Measurements from ENCODE around the gene SPAG9.

Gene SPAG9, protein sequence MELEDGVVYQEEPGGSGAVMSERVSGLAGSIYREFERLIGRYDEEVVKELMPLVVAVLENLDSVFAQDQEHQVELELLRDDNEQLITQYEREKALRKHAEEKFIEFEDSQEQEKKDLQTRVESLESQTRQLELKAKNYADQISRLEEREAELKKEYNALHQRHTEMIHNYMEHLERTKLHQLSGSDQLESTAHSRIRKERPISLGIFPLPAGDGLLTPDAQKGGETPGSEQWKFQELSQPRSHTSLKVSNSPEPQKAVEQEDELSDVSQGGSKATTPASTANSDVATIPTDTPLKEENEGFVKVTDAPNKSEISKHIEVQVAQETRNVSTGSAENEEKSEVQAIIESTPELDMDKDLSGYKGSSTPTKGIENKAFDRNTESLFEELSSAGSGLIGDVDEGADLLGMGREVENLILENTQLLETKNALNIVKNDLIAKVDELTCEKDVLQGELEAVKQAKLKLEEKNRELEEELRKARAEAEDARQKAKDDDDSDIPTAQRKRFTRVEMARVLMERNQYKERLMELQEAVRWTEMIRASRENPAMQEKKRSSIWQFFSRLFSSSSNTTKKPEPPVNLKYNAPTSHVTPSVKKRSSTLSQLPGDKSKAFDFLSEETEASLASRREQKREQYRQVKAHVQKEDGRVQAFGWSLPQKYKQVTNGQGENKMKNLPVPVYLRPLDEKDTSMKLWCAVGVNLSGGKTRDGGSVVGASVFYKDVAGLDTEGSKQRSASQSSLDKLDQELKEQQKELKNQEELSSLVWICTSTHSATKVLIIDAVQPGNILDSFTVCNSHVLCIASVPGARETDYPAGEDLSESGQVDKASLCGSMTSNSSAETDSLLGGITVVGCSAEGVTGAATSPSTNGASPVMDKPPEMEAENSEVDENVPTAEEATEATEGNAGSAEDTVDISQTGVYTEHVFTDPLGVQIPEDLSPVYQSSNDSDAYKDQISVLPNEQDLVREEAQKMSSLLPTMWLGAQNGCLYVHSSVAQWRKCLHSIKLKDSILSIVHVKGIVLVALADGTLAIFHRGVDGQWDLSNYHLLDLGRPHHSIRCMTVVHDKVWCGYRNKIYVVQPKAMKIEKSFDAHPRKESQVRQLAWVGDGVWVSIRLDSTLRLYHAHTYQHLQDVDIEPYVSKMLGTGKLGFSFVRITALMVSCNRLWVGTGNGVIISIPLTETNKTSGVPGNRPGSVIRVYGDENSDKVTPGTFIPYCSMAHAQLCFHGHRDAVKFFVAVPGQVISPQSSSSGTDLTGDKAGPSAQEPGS (N-terminal part only)

DNA sequence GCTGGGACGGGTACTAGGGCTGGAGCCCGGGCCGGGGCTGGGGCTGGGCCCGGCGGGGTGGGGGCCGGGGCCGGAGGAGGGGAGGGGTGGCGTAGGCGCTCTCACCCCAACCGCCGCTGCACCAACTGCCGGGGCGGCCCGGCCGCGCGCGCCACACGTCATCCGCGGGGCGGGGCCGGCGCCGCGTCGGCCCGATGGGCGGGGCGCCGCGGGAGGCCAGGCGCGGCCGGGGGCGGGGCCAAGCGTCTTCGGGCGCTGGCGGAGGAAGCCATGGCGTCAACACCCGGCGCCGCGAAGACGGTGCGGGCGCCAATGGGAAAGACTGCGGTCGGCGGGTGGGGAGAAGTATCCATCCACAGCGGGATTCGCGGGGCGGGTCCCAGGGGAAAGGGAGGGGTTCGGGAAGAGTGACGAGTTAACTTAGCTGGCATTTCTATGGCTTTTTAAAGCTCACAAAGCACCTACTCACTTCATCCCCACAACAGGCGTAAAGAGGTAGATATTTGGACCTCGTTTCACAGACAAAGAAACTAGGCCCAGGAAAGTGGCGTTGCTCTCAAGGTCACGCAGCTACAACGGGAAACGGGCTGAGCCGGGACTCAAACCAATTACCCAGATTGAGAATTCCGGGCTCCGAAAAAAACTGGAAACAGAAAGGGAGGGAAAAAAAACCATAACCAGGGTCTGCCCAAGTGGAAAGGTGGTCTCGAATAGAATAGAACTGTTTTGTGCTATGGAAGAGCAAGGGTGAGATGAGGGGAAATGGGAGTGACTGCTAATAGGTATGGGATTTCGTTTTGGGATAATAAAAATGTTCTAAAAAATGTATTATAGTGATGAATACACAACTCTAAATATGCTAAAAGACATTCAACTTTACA lies at the start of gene SPAG9:
Gene SPAG9 (minus strand): TSS at position 130 of the 881 bp plus-strand sequence. CDS start 212 bp downstream, outside the sequence.
- DNase-seq = peak; percentile 92

DNA sequence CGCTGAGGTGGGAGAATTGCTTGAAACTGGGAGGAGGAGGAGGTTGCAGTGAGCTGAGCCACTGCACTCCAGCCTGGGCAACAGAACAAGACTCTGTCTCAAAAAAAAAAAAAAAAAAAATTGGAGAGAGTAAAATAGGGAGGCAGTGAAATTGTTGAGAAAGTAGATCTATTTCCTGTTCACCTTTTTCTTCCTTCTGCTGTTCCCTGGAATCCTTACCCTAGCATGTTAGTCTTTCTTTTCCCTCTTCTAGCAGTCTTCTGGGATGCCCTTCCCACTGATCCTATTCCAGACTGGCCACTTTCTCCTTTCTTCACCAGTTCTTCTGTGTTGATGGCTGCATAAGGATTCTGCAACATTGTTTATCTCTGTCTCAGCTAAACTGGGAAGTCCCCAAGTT lies 48.7 kb upstream of the SPAG9 start:
- no peak for DNase-seq

DNA sequence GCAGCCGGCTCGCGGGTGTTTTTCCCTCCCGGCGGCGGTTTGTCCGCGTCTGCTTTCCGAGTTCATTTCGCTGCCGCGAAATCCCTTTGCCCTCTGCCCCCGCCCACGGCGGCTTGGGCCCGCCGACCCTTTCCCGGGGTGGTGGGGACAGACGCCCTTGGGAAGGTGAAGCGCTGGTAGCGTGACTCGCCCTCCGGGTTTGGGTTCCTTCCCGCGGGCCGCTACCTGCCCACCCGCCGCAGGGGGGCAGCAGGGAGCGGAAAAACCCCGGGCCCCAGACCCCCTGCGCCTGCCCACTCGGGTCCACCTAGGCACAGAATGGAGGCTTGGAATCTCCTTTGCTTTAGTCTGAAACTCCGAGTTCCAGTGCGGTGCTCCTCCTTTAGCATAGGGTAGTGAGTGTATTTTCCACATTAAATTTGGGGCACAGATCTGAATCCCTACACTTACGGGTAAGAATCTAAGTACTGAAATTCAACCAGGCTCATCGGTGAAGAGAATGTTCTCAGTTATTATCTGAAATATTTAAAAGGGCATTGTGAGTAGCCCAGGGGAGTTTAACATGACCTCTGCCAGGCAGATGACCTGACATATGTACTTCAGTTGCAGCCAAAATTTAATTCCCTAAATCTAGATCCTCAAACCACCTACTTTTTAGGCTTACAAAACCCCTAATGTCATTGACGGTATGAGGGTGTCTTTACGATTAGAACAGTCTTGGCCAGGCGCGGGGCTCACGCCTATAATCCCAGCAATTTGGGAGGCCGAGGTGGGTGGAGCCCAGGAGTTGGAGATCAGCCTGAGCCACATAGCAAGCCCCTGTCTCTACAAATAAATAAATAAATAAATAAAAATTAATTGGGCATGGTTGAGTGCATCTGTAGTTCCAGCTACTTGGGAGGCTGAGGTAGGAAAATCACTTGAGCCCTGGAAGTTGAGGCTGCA lies 46.6 kb upstream of the SPAG9 start:
- peak; percentile 74 for DNase-seq

DNA sequence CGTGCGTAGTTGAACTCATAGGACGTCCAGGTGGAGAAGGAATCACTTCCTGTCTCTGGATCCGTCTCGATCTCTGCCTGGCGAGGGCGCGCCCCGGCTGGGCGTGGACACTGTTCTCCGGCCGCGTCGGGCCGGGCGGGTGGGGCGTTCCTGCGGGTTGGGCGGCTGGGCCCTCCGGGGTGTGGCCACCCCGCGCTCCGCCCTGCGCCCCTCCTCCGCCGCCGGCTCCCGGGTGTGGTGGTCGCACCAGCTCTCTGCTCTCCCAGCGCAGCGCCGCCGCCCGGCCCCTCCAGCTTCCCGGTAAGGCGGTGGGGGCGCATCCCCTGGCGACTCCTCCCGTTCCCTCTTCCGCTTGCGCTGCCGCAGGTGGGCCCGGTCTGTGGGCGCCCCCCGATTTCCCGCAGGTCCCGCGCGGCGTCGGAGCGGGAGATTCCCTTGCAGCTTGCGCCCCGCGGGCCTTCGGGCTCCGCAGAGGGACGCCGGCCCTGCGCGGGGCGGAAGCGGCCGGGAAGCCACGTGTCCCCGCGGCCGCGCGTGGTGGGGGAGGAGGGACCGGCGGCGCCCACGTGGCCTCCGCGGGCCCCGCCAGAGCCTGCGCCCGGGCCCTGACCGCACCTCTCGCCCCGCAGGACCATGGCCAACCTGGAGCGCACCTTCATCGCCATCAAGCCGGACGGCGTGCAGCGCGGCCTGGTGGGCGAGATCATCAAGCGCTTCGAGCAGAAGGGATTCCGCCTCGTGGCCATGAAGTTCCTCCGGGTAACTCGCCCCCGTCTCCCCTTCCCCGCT lies 45.7 kb upstream of the SPAG9 start, which contains the start of gene NME2:
Gene NME2 (plus strand): TSS at position 214 of the 789 bp plus-strand sequence. CDS start 420 bp downstream, at position 634.
- peak; percentile 83 for DNase-seq

DNA sequence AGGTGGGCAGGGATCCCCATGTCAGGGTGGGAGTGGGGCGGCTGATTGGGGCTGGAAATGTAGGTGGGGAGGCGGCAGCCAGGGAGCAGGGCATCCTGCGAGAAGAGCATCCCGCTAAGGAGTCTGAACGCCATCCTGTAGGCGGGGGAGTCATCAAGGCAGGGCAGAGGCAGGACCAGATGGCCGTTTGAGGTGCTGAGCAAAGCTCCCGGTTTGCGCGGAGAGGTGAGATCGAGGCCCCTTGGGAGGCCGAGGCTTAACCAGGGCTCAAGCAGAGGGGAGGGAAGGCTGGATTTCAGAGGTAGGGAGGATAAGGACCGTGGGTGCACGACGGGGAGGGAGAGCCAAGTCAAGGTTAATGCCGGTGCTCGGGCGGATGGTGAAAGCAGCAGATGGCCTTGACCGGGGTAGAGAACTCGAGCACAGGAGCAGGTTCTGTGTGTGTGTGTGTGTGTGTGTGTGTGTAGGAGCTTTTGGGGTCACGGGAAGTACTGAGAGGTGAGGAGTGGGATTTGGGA lies 45.1 kb upstream of the SPAG9 start:
- no peak for DNase-seq

DNA sequence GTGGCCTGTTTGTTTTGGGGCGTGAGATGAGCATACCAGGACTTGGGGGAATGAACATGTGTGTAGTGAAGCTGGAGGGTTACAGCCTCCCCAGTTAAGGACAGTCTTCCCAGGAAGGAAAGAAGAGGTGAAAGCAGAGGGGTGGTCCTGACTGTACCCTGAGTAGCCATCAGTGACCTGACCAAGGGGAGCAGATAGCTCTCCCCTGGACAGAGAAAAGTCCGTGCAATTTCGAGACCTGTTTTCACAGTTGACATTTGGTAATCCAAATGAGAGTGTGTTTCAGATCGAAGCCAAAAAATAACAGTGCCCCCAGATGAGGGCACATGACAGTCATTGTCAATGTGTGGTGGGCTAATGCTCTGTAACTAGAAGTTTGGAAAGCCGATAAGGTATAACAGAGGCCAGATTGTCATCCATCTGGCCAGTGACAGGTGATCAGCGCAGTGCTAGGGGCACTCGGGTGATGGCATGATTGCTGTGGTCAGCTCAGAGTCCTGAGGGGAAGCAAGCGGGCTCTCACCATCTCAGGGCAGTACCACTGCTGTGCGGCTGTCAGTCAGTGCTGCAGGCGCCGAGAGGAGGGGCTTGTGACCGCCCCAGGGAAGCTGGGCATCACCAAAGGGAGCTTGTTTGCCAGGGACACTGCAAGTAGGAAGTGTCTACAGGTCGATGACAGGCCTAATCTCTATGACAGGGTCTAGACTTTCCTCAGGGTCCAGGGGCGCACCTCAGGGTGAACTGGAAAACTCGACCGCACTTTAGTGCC lies 44.4 kb upstream of the SPAG9 start:
- DNase-seq = no peak

DNA sequence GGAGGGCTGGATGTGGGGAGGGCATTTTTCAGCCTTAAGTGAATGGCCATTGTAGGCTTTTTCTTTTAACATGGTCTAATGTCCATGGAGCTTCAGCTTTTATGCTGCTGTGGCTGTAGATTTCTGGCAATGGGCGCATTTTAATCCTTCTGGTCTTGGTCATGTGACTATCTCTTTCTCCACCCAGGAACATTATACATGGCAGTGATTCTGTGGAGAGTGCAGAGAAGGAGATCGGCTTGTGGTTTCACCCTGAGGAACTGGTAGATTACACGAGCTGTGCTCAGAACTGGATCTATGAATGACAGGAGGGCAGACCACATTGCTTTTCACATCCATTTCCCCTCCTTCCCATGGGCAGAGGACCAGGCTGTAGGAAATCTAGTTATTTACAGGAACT lies 40.9 kb upstream of the SPAG9 start:
- no peak for DNase-seq

DNA sequence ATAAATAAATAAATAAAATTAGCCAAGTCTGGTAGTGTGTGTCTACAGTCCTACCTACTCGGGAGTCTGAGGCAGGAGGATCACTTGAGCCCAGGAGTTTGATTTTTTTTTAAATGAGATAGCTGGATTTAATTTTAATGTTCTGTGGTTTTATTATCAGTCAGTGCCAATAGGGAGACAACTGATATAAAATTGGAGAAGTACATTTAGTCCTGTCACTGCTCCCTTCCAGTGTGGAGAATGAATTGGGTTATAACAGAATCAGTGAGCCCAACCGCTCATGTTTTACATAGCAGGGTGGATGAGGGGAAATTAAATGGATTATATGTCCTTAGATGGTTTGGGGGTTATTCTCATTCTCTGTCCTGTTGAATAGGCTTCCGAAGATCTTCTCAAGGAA lies 38.9 kb upstream of the SPAG9 start:
- no peak for DNase-seq

DNA sequence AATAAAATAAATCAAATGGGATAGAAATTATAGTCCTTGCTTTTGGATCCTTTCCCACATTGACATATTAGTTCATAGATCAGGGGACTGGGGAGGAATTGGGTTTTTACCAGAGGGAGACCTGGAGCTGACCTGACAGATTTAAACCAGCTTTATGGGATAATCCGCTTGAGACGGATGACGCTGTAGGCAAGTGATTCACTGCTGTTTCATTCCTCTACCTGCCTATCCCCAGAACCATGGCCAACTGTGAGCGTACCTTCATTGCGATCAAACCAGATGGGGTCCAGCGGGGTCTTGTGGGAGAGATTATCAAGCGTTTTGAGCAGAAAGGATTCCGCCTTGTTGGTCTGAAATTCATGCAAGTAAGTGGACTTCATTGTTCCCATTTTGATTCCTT lies 34.7 kb upstream of the SPAG9 start:
- no peak for DNase-seq

DNA sequence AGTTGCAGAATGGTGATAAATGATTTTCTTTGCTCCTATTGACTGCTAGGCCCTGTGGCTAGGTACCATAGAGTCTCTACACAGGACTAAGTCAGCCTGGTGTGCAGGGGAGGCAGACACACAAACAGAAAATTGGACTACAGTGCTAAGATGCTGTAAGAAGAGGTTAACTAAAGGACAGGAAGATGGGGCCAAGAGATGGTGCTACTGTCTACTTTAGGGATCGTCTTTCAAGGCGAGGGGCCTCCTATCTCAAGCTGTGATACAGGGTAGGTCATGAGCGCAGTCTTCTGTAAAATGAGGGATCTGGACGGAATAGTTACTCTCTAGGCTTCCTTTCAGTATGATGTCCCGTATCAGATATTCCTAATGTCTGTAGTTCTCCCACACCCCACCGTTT lies 33.5 kb upstream of the SPAG9 start:
- peak; percentile 18 for DNase-seq

DNA sequence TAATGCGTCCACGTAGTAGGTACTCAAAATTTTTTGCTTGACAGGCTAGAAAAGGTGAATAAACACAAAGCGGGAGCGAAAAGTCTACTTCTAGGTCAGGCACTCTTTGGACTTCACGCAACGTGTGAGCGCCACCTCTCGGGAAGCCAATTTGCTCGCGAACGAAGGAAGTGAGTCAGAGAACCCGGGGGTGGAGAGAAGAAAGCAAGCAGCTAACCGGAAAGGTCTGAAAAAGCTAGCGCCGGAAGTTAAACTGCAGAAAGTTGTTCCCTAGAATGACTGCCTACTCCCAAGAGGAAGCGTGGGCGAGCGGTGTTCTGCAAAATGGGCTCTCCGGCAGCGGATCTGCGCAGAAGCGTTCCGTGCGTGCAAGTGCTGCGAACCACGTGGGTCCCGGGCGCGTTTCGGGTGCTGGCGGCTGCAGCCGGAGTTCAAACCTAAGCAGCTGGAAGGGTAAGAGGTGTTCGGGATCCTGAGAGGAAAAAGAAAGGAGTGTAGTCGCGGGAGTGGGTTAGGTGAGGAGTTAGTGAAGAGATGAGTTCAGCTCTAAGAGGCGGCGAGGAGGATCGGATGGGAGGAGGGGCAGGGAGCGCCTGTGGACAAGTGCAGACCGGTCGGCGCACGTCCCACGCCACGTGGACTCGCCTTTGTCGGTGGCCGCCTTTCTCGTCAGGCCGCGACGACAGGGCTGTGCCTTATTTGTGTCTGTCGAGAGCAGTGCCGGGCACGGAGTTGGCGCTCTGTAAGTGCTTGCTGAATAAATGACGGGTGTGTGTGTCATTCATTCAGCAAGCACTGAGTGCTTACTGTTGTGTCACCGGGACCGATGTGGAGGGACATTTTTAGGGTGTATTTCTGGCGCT lies 32.8 kb upstream of the SPAG9 start, which contains the start of gene NME1:
Gene NME1 (plus strand): TSS at position 350 of the 863 bp plus-strand sequence. CDS start 2,096 bp downstream, outside the sequence.
- peak; percentile 99 for DNase-seq

DNA sequence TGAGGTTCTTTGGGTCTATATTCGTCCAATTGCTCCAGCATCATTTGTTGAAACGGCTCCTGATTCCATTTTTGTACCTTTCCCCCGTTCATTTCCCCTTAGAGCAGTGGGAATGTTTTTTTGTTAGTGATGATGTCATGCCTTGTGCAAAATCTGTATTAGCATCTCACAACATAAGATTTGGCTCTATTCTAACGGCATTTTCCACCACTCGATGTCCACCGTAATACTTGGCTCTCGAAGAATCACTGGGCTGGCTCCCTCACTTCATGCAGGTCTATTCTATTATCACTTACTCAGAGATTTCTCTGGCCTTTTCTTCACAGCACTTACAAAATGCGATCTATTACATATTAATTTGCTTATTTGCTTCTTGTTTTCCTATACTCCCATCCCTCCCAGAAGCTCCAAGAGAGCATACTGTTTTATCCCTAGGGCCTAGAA lies 32.1 kb upstream of the SPAG9 start:
- DNase-seq = no peak

DNA sequence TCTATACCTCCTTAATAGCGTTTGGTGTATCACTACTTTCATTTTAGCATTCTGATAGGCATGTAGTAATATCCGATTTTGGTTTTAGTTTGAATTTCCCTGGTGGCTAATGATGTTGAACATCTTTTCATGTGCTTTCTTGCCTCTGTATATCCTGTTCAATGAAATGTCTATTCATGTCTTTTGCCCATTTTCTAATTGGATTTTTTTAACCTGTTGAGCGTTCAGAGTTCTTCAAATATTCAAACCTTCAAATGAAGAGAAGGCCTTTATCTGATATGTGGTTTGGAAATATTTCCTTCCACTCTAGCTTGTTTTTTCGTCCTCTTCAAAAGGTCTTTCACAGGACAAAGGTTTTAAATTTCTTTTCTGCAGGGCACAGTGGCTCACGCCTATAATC lies 30.3 kb upstream of the SPAG9 start:
- DNase-seq = no peak

DNA sequence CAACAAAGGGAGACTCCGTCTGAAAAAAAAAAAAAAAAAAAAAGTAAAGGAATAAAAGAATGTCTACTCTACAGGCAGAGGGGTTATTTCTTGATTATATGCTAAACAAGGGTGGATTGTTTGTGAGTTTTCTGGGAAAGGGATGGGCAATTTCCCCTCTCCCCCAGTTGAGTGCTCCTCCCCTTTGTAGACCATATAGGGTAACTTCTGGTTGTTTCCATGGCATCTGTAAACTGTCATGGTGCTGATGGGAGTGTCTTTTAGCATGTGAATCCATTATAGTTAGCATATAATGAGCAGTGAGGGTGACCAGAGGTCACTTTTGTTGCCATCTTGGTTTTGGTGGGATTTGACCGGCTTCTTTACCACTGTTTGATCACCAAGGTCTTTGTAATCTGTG lies 28.5 kb upstream of the SPAG9 start:
- DNase-seq = no peak

DNA sequence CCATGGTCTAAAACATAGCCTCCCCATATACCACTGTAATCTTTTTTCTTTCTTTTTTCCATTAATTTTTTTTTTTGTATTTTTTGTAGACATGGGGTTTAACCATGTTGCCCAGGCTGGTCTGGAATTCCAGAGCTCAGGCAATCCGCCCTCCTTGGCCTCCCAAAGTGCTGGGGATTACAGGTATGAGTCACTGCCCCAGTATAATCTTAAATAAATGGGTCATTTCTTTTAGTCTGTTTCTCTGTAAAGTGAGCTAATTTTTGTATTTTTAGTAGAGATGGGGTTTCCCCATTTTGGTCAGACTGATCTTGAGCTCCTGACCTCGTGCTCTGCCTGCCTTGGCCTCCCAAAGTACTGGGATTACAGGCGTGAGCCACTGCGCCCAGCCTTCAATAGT lies 27.0 kb upstream of the SPAG9 start:
- peak; percentile 24 for DNase-seq

DNA sequence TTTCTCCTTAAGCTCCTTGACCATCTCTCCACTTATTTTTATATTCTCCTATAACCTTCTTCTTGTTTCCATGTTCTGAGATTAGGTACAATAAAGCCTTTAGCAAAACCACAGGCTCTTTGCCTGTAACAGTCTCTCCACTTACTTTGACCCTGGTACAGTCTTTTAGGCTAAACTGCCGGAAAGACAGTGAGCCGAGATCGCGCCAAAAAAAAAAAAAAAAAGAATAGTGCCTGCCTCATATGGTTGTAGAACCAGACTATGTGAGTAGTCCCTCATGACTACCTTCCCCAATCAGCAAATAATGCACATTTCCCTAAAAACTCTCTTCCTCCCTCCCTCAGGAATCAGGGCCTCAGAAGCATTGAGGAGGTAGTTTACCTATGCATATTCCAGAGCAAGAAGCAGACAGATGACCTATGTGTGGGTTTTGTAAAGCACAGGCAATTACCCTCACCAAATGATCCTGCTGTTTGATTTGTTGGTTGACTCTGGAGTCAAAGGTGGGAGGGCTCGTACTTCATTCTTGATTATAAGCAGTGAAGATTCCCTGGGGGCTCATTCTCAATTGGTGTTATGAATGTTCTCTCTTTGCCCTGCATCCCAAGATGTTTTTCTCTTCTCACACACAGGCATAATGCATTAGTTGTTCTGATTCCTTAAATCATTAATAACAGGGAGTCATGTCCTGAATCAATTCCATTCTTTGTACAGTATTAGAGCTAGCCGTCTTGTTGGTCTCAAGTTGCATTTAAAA lies 23.8 kb upstream of the SPAG9 start:
- DNase-seq = no peak

DNA sequence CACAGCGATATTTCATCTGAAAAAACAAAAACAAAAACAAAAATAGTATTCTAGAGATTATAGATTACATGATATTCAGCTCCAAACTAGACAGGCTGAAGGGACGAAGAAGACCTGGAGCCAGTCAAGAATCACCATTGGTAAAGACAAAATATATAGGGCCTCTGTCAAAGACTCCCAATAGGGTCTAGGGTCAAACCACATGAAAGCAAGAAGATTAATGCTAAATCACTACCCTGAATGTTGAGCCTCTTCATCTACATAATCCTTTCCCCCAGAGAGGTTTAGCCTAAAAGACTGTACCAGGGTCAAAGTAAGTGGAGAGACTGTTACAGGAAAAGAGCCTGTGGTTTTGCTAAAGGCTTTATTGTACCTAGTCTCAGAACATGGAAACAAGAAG lies 21.9 kb upstream of the SPAG9 start:
- DNase-seq = no peak
